Regular cardiac myocyte (primary cell): ENCODE measurements around the gene ITPR2. TPM values are rescaled to one million over a fixed set of nuclear protein-coding genes. Genes with fewer than 3 reads are reported as not detected.

Experiments
- total RNA-seq: library from RNA; depleted of rRNA; stranded (reverse); fragments of >200 nt; gene quantifications from 2 replicates; pipeline ENCODE4 v1.2.3, GENCODE V29; 2014

ITPR2 gene
- 18.0 and 21.7 TPM in 2 replicates for total RNA-seq

DNA sequence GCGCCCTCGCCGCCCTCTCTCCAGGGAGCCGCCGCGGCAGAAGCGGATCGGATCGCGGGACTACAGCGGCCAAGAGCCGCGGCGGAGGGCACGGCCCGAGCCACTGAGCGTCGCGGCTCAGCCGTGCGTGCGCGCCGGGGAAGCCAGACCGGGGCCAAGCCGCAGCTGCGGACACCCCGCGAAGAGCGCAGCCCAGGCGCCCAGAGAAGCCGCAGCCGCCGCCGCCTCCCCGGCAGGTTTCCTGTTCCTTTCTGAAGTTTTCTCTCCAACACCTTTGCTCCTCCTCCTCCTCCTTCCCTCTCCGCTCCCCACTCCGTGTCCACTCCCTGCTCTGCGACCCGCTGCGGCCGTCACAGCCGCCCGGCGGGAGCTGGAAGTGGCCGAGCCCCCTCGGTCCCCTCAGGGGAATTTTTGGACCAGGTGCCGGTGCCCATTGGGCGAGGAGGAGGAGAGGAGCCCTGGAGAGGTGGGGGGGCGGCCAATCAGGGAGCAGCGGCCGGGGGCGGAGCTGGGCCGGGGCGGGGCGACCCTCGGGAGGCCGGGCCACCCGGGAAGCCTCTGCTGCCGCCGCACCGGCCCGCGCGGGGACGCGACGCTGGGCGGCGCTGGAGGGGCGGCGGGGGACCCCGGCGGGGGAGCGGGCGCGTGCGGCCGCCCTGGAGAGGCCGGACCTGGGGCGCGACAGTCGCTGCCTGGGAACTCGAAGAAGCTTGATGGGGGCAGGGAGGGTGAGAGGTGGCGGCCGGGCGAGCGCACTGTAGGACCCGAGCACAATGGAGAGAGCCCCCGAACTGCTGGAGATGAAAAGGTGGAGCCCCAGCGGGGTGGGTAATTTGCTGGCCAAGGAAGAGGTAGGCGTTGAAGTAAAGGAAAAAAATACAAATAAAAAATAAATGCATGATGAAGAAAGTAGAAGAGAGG is at the start of gene ITPR2:
Gene ITPR2, minus strand, starts transcription at position 373 of the 921 bp plus-strand sequence. CDS start 413 bp downstream, outside the sequence.

Other genes with a start within 250 kb of the ITPR2 start
- 42.6 and 72.3 TPM in 2 replicates for gene INTS13, start 104.8 kb upstream of the ITPR2 start, total RNA-seq
- gene FGFR1OP2, start 105.3 kb upstream of the ITPR2 start, total RNA-seq = 66.7 and 71.6 TPM in 2 replicates
- 104 and 141 TPM in 2 replicates for gene TM7SF3, start 181.2 kb upstream of the ITPR2 start, total RNA-seq
- gene MED21, start 189.4 kb upstream of the ITPR2 start, total RNA-seq = 46.2 and 49.3 TPM in 2 replicates
- gene C12orf71, start 249.4 kb upstream of the ITPR2 start, total RNA-seq = not detected in 2 replicates